NB4 (cell line): ENCODE measurements around the gene RAET1E.
"Not testable (repeated sequence)": the region's sequence is repeated elsewhere in the genome, so short reads cannot be mapped to it uniquely, and the experiment has no call there.

Experiments
- POLR2A ChIP-seq: IDR thresholded peaks from 2 replicates; pipeline ENCODE4 v1.6.1; 2011; ENCODE audit warnings: mild to moderate bottlenecking; ENCODE audit not compliant: insufficient read length; ENCODE audit errors: extremely low read depth
- TF ChIP-seq, protein P1 (sequence below): IDR thresholded peaks from one replicate; pipeline ENCODE4 v1.5.1; 2012; ENCODE audit warnings: low read depth, low read length
- TF ChIP-seq, protein P2 (sequence below): IDR thresholded peaks from 2 replicates; pipeline ENCODE4 v1.6.1; 2011; ENCODE audit warnings: low read depth, low read length

- TF ChIP-seq, protein P1, sequence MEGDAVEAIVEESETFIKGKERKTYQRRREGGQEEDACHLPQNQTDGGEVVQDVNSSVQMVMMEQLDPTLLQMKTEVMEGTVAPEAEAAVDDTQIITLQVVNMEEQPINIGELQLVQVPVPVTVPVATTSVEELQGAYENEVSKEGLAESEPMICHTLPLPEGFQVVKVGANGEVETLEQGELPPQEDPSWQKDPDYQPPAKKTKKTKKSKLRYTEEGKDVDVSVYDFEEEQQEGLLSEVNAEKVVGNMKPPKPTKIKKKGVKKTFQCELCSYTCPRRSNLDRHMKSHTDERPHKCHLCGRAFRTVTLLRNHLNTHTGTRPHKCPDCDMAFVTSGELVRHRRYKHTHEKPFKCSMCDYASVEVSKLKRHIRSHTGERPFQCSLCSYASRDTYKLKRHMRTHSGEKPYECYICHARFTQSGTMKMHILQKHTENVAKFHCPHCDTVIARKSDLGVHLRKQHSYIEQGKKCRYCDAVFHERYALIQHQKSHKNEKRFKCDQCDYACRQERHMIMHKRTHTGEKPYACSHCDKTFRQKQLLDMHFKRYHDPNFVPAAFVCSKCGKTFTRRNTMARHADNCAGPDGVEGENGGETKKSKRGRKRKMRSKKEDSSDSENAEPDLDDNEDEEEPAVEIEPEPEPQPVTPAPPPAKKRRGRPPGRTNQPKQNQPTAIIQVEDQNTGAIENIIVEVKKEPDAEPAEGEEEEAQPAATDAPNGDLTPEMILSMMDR: not testable (repeated sequence)
- not testable (repeated sequence) for TF ChIP-seq POLR2A
- TF ChIP-seq, protein P2, sequence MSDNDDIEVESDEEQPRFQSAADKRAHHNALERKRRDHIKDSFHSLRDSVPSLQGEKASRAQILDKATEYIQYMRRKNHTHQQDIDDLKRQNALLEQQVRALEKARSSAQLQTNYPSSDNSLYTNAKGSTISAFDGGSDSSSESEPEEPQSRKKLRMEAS: not testable (repeated sequence)
Measured at GRCh38 chr6:149862424-149862738, 35.5 kb downstream of the RAET1E start.
